GM19023 (cell line): ENCODE measurements around the gene SFXN2.
A peak's percentile ranks its signal among the peaks of the same experiment; 100 is the strongest.
"Not testable (repeated sequence)": the region's sequence is repeated elsewhere in the genome, so short reads cannot be mapped to it uniquely, and the experiment has no call there.

Experiments
- ATAC-seq: cut with Tn5 transposase; IDR thresholded peaks from one replicate; pipeline ENCODE4 v1.9.1; 2021; ENCODE audit warnings: mild to moderate bottlenecking, moderate library complexity; ENCODE audit not compliant: unreplicated experiment

The SFXN2 gene

DNA sequence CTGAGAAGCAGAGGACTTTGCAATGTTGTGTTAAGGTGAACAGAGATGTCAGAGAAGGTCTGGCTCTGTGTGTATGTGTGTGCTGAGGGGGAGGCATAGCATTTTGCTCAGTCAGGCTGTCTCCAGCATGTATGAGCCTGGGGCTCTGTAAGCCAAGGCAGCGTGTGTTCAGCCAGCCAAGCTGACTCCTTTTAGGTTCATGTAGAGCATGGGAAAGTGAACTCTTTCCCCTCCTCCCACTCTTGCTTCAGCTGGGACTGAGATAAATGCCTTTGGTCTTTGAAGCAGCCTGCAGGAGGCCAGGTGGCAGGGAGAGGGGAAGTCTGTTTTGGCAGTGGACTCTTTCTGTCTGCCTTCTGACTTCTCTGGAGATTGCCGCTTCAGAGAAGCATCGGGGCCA lies 3.8 kb downstream of the SFXN2 start:
- no peak for ATAC-seq

DNA sequence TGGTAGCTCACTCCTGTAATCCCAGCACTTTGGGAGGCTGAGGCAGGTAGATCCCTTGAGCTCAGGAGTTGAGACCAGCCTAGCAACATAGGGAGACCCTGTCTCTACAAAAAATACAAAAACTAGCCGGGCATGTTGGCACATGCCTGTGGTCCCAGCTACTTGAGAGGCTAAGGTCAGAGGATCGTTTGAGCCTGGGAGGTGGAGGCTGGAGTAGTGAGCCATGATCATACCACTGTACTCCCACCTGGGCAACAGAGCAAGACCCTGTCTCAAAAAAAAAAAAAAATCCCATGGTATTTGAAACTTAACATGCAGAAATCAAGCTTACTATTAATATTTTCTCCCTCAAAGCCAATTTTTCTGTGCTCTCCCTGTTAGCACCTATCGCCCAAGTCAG lies 5.9 kb downstream of the SFXN2 start:
- no peak for ATAC-seq

DNA sequence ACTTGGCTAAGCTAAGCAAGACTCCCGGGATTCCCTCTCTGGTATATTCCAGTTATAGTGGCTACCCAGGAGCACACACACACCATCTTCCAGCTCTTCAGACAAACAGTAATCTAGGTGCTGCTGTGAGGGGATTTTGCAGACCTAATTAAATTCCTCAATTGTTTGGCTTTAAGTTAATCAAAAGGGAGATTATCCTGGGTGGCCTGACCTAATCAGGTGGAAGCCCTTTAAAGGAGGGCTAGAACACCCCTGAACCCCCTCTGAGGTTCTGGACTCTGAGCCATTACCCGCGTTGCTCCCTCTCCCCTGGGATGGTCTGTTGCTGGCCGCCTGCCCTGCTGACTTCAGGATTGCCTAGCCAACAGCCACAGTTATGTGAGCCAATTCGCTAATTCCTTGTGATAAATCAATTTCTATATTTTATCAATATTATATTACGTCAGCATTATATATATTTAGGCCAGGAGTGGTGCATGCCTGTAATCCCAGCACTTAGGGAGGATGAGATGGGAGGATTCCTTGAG lies 6.4 kb downstream of the SFXN2 start:
- no peak for ATAC-seq

DNA sequence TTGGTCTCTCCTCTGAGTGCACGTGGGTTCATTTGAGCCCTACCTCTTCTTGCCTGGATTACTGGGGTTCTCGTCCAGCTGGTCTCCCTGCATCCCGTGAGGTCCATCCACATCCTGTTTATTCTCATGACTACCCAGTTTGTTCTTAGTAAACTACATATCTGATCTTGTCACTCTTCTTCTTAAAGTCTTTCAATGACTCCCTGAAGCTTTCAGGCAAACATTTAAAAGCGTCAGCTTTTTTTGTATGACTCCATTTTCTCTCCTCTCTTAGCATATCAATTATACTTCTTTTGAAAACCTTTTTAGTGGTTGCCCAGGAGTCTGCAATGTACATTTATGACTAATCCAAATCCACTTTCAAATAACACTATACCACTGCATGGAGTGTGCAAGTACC lies 7.5 kb downstream of the SFXN2 start:
- no peak for ATAC-seq

DNA sequence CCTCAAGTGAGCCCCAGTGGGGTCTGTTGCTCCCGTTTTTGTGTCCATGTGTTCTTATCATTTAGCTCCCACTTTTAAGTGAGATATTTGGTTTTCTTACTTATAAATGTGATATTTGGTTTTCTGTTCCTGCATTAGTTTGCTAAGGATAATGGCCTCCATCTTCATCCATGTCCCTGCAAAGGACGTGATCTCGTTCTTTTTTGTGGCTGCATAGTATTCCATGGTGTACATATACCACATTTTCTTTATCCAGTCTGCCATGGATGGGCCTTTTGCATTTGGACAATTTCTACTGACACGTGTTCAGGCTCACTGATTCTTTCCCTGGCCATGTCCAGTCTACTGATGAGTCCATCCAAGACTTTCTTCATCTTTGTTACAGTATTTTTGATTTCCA lies 9.6 kb downstream of the SFXN2 start:
- no peak for ATAC-seq

DNA sequence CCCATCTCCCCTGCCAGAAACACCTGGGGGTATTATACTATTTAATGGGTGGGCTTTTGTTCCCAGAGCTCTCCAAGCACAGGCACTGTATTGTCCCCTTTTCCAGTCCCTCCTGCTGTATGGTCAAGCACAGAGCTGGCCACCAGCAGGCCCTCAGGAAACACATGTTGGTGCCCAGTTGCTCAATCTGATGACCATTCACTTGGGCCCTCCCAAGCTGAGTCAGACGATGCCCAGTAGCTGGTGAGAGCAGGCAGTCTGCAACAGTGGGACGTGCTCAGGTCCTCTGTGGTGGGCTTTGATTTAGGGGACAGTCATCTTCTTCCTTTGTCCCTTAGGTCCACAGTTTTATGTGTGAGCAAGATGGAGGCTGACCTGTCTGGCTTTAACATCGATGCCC lies 11.8 kb downstream of the SFXN2 start:
- no peak for ATAC-seq

DNA sequence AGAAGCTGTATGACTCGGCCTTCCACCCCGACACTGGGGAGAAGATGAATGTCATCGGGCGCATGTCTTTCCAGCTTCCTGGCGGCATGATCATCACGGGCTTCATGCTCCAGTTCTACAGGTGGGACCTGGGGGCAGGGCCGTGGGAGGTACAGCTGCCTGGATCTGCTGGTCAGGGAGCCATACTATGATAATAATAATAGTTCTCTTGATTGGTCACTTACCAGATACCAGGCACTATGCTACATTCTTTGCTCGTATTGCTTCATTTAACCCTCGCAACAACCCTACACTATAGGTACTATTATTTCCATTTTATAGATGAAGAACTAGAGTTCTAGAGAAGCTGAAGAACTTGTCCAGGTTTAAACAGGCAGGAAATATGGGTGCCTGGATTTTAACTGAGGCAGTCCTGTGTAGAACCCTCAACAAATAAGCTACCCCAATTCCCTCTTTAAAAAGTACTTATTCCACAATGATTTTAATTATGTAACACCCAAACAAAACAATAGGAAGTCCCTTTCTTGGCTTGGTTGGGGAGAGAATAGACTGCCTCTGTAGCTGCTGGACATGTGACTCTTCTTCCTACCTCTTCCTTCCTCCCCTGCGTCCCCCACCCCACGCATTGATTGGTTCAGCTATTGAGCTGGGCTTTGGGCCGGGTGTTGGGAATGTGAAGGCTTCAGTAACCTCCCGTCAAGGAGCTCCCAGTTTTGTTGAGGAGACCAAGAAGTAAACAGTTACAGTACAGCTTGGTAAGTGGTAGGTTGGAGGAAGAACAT lies 12.8 kb downstream of the SFXN2 start:
- no peak for ATAC-seq

DNA sequence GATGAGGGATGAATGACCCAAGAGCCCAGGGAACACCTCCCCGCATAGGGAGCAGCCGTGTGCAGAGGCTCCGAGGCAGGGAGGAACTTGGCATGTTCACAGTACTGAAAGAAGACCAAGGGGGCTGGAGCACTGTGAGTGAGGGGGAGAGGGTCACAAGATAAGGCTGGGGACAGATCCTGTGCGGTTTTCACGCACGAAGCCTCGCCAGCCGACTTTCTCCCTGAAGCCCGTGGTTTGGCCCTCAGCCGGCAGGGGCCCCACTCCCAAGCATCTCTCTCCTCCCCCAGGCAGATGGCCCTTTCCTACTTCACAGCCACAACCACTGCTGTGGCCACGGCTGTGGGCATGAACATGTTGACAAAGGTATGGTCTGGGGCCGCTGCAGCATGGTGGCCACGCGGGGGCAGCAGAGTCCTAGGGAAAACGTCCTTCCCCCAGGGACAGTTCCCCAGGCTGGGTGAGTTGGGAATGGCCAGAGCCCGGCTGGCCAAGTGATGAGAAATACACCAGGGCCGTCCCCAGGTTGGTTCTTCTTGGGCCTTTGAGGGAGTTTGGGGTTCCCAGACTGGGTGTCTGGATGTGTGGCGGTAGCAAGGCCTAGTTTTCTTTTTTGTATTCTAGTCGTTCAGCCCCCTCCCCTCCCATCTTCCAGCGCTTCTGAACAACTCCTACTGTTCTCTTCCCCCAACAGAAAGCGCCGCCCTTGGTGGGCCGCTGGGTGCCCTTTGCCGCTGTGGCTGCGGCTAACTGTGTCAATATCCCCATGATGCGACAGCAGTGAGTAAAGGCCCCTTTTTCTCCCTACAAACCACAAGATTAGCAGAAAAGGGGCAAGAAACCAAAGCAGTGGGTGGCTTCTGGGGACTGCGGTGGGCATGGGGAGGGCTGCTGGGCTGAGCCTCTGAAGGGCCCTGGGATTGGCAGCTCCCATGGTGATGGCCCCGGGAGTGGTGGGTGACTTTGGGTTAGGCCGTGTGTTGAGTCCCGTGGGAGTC lies 14.9 kb downstream of the SFXN2 start:
- ATAC-seq = no peak

DNA sequence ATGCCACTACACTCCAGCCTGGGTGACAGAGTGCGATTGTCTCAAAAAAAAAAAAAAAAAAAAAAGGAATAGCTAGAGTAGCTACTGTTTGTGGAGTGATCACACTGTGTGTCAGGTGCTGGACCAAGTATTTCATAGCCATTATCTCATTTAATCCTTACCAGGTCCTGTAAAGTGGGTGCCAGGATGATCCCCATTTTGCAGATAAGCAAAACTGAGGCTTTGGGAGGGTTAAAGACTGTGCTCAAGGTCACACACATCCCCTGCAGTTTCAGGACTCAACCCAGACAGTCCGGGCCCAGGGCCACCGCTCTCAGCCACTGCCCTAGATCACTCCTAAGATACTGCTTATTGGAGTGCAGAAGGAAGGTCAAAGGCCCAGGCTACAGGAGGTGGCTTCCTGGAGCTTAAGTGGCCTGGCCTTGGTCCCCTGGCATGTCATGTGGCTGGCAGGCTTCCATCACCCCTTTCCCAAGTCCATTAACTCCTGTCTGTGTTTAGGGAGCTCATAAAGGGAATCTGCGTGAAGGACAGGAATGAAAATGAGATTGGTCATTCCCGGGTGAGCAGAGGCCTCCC lies 16.9 kb downstream of the SFXN2 start:
- no peak for ATAC-seq

DNA sequence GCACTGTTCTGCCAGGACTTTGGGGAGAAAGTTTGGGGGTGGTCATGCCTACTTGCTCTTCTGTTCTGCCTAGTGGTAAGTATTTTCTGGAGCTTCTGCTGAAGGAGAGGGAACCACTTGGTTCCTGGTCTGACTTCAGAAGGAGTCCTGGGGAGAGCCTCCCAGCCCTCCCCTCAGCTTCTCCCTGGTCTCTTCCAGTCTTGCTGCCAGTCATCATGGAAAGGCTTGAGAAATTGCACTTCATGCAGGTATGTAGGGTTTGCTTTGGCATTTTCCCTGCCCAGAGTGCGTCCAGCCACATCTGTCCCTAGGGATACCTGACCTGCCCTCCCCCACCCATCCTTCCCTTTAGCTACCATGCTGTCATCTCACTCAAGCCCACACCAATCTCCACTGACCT lies 18.2 kb downstream of the SFXN2 start:
- no peak for ATAC-seq

DNA sequence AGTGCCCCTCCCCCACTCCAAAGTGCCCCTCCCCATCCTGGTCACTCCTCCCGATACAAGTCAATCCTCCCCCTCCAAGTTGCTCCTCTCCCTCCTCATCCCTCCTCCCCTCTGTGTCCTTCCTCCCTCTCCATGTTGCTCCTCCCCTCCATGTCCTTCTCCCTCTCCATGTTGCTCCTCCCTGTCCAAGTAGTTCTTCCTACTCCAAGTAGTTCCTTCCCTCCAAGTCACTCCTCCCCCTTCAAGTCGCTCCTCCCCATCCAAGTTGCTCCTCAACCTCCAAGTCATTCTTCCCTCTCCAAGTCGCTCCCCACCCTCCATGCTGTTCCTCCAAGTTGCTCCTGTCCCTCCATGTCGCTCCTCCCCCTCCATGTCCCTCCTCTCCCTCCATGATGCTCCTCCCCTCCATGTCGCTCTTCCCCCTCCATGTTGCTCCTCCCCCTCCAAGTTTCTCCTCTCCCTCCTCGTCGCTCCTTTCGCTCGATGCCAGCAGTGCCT lies 20.7 kb downstream of the SFXN2 start:
- no peak for ATAC-seq

DNA sequence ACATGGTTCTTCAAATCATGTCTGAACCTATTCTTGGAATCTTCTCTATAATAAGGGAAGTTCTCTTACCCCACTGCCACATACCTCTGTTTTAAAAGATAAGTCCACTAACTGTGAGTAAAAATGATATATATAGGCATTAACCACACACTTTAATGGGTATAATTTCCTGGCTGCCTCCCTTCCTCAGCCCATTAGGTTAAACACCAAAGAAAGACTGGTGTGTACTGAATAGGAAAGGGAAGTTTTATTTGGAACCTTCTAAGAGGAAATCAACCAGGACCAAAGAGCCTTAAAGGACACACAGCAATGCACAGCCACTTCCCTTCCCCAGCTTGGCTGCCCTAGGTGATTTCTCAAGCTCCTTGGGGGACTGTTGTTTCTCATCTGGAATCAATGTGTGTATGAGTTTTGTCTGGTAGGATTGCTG lies 24.3 kb downstream of the SFXN2 start:
- no peak for ATAC-seq

DNA sequence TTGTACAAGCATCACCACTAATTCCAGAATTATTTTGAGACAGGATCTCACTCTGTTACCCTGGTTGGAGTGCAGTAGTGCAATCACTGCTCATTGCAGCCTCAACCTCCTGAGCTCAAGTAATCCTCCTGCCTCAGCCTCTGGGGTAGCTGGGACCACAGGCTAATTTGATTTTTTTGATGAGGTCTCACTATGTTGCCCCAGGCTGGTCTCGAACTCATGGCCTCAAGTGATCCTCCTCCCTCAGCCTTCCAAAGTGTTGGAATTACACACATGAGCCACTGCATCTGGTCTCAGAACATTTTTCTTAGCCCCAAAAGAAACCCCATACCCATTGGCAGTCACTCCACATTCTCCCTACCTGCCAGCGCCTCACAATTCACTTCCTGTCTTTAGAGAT lies 25.8 kb downstream of the SFXN2 start:
- no peak for ATAC-seq

DNA sequence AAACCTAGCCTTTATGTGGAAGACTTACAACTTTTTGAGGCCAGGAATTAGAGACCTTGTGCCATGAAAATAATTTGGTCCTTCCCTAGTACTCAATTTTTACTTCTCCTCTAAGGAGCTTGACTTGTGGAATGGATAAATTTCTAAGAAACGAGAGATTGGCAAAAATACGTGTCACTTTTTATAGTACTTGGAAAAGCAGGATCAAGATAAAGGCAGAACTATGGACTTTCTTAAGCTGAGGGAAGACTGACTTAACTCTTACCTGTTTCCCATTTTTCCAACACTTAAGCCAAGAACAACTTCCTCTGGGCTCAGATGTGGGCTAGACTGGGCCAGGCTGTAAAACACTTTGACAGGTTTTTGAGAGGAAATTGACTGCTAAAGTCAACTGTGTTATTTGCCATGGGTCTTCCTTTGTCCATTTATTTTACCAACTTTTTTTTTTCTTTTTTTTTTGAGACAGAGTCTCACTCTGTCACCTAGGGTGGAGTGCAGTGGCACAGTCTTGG lies 27.3 kb downstream of the SFXN2 start:
- ATAC-seq = no peak

DNA sequence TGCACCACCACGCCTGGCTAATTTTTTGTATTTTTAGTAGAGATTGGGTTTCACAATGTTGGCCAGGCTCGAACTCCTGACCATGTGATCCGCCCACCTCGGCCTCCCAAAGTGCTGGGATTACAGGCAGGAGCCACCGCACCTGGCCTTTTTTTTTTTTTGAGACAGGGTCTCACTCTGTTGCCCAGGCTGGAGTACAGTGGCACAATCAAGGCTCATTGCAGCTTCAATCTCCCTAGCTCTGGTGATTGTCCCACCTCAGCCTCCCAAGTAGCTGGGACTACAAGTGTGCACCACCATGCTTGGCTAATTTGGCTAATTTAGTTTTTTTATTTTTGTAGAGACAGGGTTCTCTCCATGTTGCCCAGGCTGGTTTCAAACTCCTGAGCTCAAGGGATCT lies 27.9 kb downstream of the SFXN2 start:
- not testable (repeated sequence) for ATAC-seq

DNA sequence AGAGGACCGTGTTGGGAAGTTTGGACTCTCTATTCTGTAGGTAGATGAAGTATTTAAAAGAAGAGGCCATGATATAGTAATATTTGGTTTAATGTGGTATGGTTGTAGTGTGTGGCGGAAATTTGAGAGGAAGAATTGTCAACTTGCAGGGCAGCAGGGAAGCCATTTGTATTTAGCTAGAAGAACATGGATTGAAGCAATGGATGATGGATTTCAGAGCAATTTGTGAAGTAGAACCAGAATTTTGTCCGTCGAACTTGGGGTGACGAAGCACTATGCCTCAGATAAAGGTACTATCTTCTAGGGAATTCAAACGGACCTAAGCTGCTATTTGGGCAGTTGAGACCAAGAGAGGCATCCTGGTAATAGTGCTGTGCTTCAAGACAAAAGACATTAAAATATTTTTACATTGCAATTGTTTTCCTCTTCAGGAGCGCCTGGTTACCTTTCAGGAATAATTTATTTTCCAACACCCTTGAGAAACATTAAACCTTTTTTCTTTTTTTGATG lies 28.7 kb downstream of the SFXN2 start:
- no peak for ATAC-seq

DNA sequence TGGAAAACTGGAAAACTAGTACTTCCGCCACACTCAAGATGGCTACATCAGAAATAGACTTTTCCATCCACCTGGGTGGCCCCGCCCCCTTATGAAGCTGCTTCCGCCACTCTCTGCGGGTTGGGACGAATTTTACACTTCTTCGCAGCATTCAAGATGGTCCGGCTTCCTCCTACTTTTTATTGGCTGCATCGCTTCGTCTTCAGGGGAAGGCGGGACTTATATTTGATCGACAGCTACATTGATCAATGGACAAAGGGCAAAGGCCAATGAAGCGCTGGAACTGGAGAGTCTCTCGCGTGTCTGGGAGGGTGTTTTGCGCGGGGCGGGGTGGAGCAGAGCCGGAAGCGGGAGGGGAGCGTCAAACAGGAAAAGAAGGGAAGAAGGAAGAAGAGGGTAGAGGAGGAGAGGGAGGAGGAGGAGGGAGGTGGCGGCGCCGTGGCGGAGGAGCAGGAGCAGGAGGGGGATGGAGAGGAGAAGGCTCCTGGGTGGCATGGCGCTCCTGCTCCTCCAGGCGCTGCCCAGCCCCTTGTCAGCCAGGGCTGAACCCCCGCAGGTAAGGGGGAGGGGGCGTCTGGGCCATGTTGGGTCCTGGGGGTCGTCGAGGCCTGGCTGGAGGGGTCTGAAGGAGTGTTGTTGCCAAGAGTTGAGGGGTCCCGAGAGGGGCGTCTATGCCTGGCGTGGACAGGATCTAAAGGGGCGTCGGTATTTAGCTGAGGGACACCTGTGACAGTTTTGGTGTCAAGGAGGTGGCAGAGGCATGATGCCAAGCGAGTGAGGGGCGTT lies 29.3 kb downstream of the SFXN2 start, which contains the start of gene WBP1L:
Gene WBP1L, plus strand, starts transcription at position 361 of the 786 bp plus-strand sequence. Its CDS starts 106 bp downstream, at position 467.
- peak; percentile 96 for ATAC-seq

DNA sequence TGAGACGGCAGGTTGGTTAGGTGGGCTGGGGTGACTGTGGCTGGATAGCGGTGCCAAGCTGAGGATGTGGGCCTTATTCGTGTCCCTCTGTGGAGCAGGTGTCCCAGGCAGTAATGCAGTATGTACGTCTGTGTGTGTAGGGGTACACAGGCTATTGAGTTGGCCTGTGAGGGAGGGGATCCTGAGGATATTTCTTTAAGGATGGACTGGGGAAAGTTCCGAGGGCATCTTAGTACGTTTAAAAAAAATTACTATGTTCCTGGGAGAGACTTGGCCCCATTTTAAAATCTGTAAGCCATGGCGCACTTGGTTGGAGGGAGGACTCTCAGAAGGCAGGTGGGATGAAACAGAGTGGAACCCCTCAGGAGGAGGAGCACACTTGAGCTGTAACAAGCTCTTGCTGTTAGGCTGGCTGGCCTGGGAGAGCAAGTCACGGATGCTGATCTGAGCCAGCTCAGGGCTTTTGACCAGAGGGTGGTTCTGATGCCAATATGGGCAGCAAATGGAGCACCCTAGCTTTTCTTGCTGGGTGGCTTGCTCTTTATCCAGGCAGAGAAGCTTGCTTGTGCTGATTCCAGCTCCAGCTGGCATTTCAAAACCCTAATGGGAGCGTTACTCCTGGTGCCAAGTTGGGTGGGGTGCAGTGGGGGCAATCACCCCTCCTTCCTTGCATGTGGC lies 30.1 kb downstream of the SFXN2 start:
- ATAC-seq = no peak

DNA sequence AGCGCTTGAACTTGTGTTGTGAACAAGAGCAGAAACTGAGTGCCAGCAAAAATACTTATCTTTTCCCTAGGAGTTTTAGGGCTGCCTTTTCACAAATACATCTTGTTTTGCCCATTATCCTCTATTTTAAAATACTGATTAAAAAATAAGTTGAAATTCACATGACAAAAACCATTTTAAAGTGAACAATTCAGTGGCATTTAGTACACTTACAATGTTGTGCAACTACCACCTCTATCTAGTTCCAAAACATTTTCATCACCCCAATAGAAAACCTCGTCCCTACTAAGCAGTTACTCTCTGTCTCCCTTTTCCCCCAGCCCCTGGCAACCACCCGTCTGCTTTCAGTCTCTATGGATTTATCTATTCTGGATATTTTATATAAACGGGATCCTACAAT lies 30.7 kb downstream of the SFXN2 start:
- no peak for ATAC-seq
